ENCODE data around the gene VOPP1.

The VOPP1 gene

DNA sequence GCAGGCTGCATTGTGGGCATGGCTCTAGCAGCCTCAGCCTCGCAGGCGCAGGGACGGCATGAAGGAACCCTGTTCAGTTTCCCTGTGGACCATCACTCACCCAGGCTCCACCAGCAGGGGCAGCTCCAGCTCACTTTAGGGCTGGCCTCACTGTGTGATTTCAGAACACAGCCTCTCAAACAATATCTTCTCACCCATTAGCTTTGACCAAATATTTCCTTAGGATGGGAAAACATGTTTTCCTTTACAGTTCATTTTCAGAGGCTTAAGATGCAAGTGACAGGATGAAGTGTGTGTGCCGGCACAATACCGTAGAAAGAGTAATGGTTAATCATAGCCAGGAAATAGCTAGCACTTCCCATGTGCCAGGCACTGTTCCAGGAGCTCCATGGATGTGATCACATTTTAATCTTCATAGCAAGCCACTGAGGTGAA lies 149.0 kb downstream of the VOPP1 start:
- H3K4me3 ChIP-seq (ENCODE audit: low read length) = no peak overlapping the region
- no peaks in the 10 kb centered on the region for H3K79me2 ChIP-seq (ENCODE audit: control insufficient read depth, low read length)
- H3K4me1 ChIP-seq (ENCODE audit: control insufficient read depth, low read length) = no peaks in the 10 kb centered on the region
- H3K9me2 ChIP-seq (replicated peaks; ENCODE audit: control insufficient read depth, low read length) = no peaks in the 10 kb centered on the region
- no peaks in the 10 kb centered on the region for H3K9me3 ChIP-seq (ENCODE audit: control insufficient read depth, insufficient read depth, low read length)
- no peaks in the 10 kb centered on the region for H3K27me3 ChIP-seq (ENCODE audit: control insufficient read depth, low read length)
- peaks cover 3% of the 10 kb centered on the region; the same call in 1 of the 2 replicates for H3K36me3 ChIP-seq (ENCODE audit: control insufficient read depth, low read length)
- no peak overlapping the region for H3K27ac ChIP-seq (ENCODE audit: low read depth, low read length)
- H4K20me1 ChIP-seq (ENCODE audit: control insufficient read depth, insufficient read depth, low read depth, low read length) = no peaks in the 10 kb centered on the region
- no peak for TF ChIP-seq EZH2phosphoT487 (IDR thresholded peaks at IDR 0.05; ENCODE audit: borderline replicate concordance, low read length)
- TF ChIP-seq, protein P1, sequence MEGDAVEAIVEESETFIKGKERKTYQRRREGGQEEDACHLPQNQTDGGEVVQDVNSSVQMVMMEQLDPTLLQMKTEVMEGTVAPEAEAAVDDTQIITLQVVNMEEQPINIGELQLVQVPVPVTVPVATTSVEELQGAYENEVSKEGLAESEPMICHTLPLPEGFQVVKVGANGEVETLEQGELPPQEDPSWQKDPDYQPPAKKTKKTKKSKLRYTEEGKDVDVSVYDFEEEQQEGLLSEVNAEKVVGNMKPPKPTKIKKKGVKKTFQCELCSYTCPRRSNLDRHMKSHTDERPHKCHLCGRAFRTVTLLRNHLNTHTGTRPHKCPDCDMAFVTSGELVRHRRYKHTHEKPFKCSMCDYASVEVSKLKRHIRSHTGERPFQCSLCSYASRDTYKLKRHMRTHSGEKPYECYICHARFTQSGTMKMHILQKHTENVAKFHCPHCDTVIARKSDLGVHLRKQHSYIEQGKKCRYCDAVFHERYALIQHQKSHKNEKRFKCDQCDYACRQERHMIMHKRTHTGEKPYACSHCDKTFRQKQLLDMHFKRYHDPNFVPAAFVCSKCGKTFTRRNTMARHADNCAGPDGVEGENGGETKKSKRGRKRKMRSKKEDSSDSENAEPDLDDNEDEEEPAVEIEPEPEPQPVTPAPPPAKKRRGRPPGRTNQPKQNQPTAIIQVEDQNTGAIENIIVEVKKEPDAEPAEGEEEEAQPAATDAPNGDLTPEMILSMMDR (IDR thresholded peaks at IDR 0.05; ENCODE audit: low read depth, low read length, poor library complexity, severe bottlenecking) = no peak
- H3K4me2 ChIP-seq (ENCODE audit: low read length) = no peak overlapping the region
- no peaks in the 10 kb centered on the region for H3F3A ChIP-seq (ENCODE audit: control insufficient read depth, insufficient read depth)

Data from DOHH2 (cell line).